Fibroblast of pulmonary artery (primary cell): Measurements from ENCODE around the gene ST7.

Experiments used
- DNase-seq: peaks from one replicate; pipeline ENCODE4 v3.0.0-alpha.2; 2010; ENCODE audit warnings: low read depth
- H3K4me3 ChIP-seq: replicated peaks from 2 replicates; pipeline ENCODE4 v1.5.1; 2011; ENCODE audit warnings: low read depth, mild to moderate bottlenecking, control low read depth, low read length, moderate library complexity
- CTCF ChIP-seq: IDR thresholded peaks from 2 replicates; pipeline ENCODE4 v1.5.1; 2011; ENCODE audit warnings: mild to moderate bottlenecking, control low read depth, low read length, inconsistent platforms; ENCODE audit errors: missing control alignments

Gene ST7

DNA sequence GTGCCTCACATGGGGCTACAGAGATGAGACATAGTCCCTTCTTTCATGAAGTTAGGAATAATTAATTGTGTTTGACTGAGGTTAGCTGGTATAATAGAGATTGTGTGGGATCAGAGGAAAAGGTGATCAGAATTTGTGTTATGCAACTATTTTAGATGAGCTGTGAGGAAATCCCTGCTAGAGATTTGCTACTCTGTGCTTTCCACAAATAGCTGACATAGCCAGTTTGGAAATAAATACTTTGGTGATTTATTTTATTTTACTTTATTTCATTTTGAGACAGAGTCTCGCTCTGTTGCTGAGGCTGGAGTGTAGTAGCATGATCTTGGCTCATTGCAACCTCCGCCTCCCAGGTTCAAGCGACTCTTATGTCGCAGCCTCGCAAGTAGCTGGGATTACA lies 32.3 kb downstream of the ST7 start:
- no peak for DNase-seq
- H3K4me3 ChIP-seq: no peak overlapping the region
- no peak for TF ChIP-seq CTCF

GRCh38 chr7:116986611-116987565 lies 33.6 kb downstream of the ST7 start:
- peak; percentile 29 for DNase-seq
- no peak overlapping the region for H3K4me3 ChIP-seq
- no peak for TF ChIP-seq CTCF

GRCh38 chr7:116988363-116988989 lies 35.2 kb downstream of the ST7 start:
- no peak overlapping the region for H3K4me3 ChIP-seq
- no peak for DNase-seq
- peak; percentile 8 for TF ChIP-seq CTCF

GRCh38 chr7:116990056-116990455 lies 36.8 kb downstream of the ST7 start:
- no peak for TF ChIP-seq CTCF
- no peak for DNase-seq
- no peak overlapping the region for H3K4me3 ChIP-seq

DNA sequence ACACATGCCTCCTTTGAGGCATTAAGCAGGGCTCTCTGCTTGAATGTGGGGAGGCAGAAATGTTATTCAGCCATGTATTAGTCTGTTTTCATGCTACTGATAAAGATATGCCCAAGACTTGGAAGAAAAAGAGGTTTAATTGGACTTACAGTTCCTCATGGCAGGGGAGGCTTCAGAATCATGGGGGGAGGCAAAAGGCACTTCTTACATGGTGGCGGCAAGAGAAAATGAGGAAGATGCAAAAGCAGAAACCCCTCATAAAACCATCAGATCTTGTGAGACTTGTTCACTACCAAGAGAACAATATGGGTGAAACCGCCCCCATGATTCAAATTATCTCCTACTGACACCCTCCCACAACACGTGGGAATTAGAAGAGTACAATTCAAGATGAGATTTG lies 37.9 kb downstream of the ST7 start:
- no peak overlapping the region for H3K4me3 ChIP-seq
- no peak for DNase-seq
- TF ChIP-seq CTCF: no peak

- no peak for TF ChIP-seq CTCF
- no peak overlapping the region for H3K4me3 ChIP-seq
Observed at GRCh38 chr7:116994611-116995010, 41.3 kb downstream of the ST7 start.

DNA sequence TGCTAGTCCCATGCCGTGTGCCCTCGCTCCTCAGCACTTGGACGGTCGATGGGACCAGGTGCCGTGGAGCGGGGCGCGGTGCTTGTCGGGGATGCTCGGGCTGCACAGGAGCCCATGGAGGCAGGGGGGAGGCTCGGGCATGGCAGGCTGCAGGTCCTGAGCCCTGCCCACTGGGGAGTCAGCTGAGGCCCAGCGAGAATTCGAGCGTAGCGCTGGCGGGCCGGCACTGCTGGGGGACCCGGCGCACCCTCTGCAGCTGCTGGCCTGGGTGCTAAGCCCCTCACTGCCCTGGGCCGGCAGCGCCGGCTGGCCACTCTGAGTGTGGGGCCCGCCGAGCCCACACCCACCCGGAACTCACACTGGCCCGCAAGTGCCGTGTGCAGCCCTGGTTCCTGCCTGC lies 44.7 kb downstream of the ST7 start:
- H3K4me3 ChIP-seq: no peak overlapping the region
- DNase-seq: no peak
- TF ChIP-seq CTCF: no peak

More at GRCh38 chr7:116994611-116995010, 41.3 kb downstream of the ST7 start:
- no peak for DNase-seq
